GM19035 (cell line): ENCODE data around the gene SCG5.

Source experiments
- ATAC-seq: cut with Tn5 transposase; IDR thresholded peaks from one replicate; pipeline ENCODE4 v1.9.1; 2021; ENCODE audit not compliant: unreplicated experiment

Gene SCG5

GRCh38 chr15:32657941-32658340, 16.4 kb downstream of the SCG5 start:
- no peak for ATAC-seq

- no peak for ATAC-seq
Measured at GRCh38 chr15:32659340-32660155, 18.0 kb downstream of the SCG5 start.

GRCh38 chr15:32663671-32664070, 22.2 kb downstream of the SCG5 start:
- ATAC-seq, result no peak

GRCh38 chr15:32664796-32665195, 23.3 kb downstream of the SCG5 start:
- no peak for ATAC-seq

GRCh38 chr15:32667321-32667720, 25.8 kb downstream of the SCG5 start:
- no peak for ATAC-seq

- ATAC-seq, result no peak
Measured at GRCh38 chr15:32668942-32669341, 27.4 kb downstream of the SCG5 start.

GRCh38 chr15:32669896-32670611, 28.5 kb downstream of the SCG5 start:
- no peak for ATAC-seq

- ATAC-seq, result no peak
Measured at GRCh38 chr15:32670623-32671022, 29.1 kb downstream of the SCG5 start.

GRCh38 chr15:32671339-32672325, 30.1 kb downstream of the SCG5 start:
- ATAC-seq, result no peak

- ATAC-seq, result no peak
Measured at GRCh38 chr15:32674681-32675080, 33.2 kb downstream of the SCG5 start.

- no peak for ATAC-seq
Measured at GRCh38 chr15:32675466-32675865, 34.0 kb downstream of the SCG5 start.

GRCh38 chr15:32676169-32676568, 34.7 kb downstream of the SCG5 start:
- ATAC-seq, result no peak

- no peak for ATAC-seq
Measured at GRCh38 chr15:32677238-32677750, 35.8 kb downstream of the SCG5 start.

GRCh38 chr15:32679298-32679690, 37.8 kb downstream of the SCG5 start:
- no peak for ATAC-seq

GRCh38 chr15:32682569-32682968, 41.1 kb downstream of the SCG5 start:
- ATAC-seq, result no peak

GRCh38 chr15:32682977-32683630, 41.6 kb downstream of the SCG5 start:
- no peak for ATAC-seq

- ATAC-seq, result no peak
Measured at GRCh38 chr15:32683906-32684584, 42.5 kb downstream of the SCG5 start.

GRCh38 chr15:32685576-32685975, 44.1 kb downstream of the SCG5 start:
- ATAC-seq, result no peak

- no peak for ATAC-seq
Measured at GRCh38 chr15:32687556-32687955, 46.0 kb downstream of the SCG5 start.

GRCh38 chr15:32688151-32688639, 46.7 kb downstream of the SCG5 start:
- ATAC-seq, result no peak
